T-helper 2 cell (primary cell): ENCODE data around the gene ZBTB32.
"Not testable (repeated sequence)": the region's sequence is repeated elsewhere in the genome, so short reads cannot be mapped to it uniquely, and the experiment has no call there.

Experiments used
- DNase-seq, 5 experiments: peaks; one replicate each; pipeline versions ENCODE4 v3.0.0 to v3.0.0-alpha.2; 2012 to 2022

Gene ZBTB32

GRCh38 chr19:35720648-35721047 lies 16.3 kb downstream of the ZBTB32 start:
- no peak for DNase-seq

- DNase-seq, result no peak
Measured at GRCh38 chr19:35721374-35721773, 17.0 kb downstream of the ZBTB32 start.

- no peak for DNase-seq
Measured at GRCh38 chr19:35722461-35722860, 18.1 kb downstream of the ZBTB32 start.

GRCh38 chr19:35722897-35723296 lies 18.5 kb downstream of the ZBTB32 start:
- DNase-seq, result no peak

GRCh38 chr19:35723671-35724070 lies 19.3 kb downstream of the ZBTB32 start:
- no peak for DNase-seq

GRCh38 chr19:35724132-35724531 lies 19.8 kb downstream of the ZBTB32 start:
- not testable (repeated sequence) for DNase-seq

- DNase-seq, result no peak
Measured at GRCh38 chr19:35724560-35724959, 20.2 kb downstream of the ZBTB32 start.

GRCh38 chr19:35725216-35725861 lies 21.0 kb downstream of the ZBTB32 start:
- no peak for DNase-seq

GRCh38 chr19:35727053-35727955 lies 22.9 kb downstream of the ZBTB32 start:
- no peak for DNase-seq

GRCh38 chr19:35727956-35728706 lies 23.8 kb downstream of the ZBTB32 start:
- DNase-seq, result no peak

GRCh38 chr19:35729021-35729420 lies 24.7 kb downstream of the ZBTB32 start:
- DNase-seq, result no peak

GRCh38 chr19:35729763-35730162 lies 25.4 kb downstream of the ZBTB32 start:
- no peak for DNase-seq

GRCh38 chr19:35730326-35730725 lies 26.0 kb downstream of the ZBTB32 start:
- no peak for DNase-seq

- no peak for DNase-seq
Measured at GRCh38 chr19:35731353-35731752, 27.0 kb downstream of the ZBTB32 start.

GRCh38 chr19:35731779-35732405 lies 27.5 kb downstream of the ZBTB32 start:
- DNase-seq, result no peak

GRCh38 chr19:35732540-35733179 lies 28.3 kb downstream of the ZBTB32 start:
- DNase-seq, result no peak

GRCh38 chr19:35733180-35734125 lies 29.1 kb downstream of the ZBTB32 start:
- no peak for DNase-seq

GRCh38 chr19:35734273-35734672 lies 29.9 kb downstream of the ZBTB32 start:
- no peak for DNase-seq

GRCh38 chr19:35734889-35735288 lies 30.5 kb downstream of the ZBTB32 start:
- no peak for DNase-seq

- no peak for DNase-seq
Measured at GRCh38 chr19:35736913-35737886, 32.8 kb downstream of the ZBTB32 start.
